Fibroblast of villous mesenchyme (primary cell): Measurements from ENCODE around the gene KLHL30. TPM values are rescaled to one million over a fixed set of nuclear protein-coding genes. Genes with fewer than 3 reads are reported as not detected.

ENCODE experiments used
- DNase-seq: peaks from one replicate; pipeline ENCODE4 v3.0.0-alpha.2; 2010; ENCODE audit warnings: low read depth
- H3K4me3 ChIP-seq: 2 replicates; pipeline ENCODE4 v1.5.1; 2011; ENCODE audit warnings: low read depth, mild to moderate bottlenecking, low read length
- total RNA-seq: library from RNA; depleted of rRNA; stranded (reverse); fragments of >200 nt; gene quantifications from 2 replicates; pipeline ENCODE4 v1.2.3, GENCODE V29; 2012
- TF ChIP-seq, protein P1 (sequence below): IDR thresholded peaks from 2 replicates; pipeline ENCODE4 v1.5.1; 2012; ENCODE audit warnings: low read depth, mild to moderate bottlenecking, low read length; ENCODE audit not compliant: insufficient read depth

KLHL30 gene
- total RNA-seq, 1 donor: 0.43 TPM

DNA sequence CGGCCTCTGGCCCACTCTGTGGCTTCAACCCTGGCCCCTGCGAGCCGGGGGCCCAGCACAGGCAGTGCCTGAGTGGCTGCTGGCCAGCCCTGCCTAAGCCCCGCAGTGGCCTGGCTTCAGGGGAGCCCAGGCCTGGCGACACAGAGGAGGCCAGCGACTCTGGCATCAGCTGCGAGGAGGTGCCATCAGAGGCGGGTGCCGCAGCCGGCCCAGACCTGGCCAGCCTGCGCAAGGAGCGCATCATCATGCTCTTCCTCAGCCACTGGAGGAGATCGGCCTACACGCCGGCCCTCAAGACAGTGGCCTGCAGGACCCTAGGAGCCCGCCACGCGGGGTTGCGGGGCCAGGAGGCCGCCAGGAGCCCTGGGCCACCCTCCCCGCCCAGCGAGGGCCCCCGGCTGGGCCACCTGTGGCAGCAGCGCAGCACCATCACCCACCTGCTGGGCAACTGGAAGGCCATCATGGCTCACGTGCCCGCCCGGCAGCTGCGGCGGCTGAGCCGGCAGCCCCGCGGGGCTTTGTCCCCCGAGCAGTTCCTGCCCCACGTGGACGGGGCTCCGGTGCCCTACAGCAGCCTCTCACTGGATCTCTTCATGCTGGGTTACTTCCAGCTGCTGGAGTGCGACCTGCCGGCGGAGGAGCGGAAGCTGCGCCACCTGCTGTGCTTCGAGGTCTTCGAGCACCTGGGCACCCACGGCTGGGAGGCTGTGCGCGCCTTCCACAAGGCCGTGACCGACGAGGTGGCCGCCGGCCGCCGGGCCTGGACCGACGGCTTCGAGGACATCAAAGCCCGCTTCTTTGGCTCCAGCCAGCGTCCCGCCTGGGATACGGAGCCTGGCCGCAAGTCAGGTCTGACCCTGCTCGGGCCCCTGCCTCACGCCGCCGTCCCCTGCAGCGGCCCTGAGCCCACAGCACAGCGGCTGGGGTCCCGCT lies 7.5 kb upstream of the KLHL30 start:
- no peak for DNase-seq
- TF ChIP-seq, protein P1, sequence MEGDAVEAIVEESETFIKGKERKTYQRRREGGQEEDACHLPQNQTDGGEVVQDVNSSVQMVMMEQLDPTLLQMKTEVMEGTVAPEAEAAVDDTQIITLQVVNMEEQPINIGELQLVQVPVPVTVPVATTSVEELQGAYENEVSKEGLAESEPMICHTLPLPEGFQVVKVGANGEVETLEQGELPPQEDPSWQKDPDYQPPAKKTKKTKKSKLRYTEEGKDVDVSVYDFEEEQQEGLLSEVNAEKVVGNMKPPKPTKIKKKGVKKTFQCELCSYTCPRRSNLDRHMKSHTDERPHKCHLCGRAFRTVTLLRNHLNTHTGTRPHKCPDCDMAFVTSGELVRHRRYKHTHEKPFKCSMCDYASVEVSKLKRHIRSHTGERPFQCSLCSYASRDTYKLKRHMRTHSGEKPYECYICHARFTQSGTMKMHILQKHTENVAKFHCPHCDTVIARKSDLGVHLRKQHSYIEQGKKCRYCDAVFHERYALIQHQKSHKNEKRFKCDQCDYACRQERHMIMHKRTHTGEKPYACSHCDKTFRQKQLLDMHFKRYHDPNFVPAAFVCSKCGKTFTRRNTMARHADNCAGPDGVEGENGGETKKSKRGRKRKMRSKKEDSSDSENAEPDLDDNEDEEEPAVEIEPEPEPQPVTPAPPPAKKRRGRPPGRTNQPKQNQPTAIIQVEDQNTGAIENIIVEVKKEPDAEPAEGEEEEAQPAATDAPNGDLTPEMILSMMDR: no peak
- H3K4me3 ChIP-seq: no peak overlapping the region

DNA sequence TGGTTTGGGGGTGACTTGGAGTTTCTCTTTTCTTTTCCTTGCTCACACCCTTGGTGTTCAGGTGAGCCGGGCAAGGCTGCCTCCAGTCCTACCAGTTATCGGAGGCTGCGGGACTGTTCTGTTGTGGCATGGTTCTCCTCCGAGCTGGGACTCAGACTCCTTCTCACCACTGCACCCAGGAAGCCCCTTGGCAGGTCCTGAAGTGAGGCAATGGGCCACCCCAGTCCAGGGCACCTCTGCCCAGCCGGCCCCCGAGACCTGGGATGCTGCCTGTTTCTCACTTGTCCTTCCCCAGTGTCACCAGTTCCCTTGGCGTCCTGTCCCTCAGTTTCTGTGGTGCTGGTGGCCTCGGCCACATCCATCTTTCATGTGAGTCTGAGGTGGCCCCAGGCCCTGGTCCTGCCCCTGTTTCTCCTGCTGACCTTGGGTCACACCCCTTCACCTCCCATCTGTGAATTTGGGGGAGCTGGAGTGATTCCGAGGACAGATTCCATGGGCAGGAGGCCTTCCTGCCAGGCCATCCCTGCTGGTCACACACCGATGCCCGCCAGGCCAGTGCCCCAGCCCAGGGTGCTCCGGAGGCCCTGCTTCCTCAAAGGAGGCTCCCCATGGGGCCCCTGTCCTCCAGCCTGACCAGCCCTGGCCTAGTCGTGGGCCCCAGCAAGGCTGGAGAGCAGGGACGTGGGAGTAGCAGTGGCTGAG lies 6.6 kb upstream of the KLHL30 start:
- no peak for DNase-seq
- no peak overlapping the region for H3K4me3 ChIP-seq
- TF ChIP-seq, protein P1: no peak

DNA sequence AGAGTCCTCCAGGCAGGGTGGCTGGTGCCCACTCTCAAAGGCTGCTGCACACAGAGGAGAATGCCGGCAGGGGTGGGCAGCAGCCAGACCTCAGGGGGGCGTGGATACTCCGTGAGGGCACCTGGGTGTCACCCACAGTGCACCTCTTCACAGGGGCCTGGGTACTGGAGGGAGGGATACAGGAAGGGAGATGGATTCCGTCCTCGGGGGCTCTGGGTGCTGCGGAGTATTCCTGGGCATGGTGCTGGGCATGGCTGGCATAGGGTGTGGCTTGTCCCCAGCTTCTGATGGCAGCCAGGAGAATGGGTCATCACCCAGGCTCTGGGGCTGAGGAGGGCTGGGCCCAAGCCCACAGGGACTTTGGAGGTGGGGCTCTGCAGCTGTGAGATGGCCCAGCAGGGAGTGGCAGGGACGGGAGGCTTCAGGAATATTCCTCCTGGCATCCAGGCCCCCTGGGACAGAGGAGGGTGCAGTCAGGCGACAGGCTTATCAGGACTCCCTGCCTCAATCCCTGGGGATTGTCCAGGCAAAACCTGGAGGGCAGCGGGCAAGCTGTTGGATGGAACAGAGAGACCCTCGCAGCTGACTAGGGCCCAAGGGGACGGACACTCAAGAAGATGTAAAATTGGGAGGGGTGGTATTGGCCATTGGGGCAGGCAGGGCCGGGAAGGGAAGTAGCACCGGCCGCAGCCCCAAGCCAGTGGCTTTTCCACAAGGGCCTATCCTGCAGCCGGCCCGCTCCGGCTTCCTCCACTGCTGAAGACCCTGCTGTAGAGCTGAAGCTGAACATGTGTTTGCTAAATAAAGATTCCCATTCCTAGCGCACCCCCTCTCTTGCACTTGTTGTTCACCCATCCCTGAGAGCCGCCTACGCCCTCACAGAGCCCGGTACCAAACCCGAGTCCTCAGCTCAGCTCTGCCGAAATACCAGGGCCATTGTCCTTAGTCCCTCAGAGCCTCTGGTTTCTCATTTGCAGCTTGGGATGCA lies 5.7 kb upstream of the KLHL30 start:
- DNase-seq: no peak
- TF ChIP-seq, protein P1: no peak
- no peak overlapping the region for H3K4me3 ChIP-seq

DNA sequence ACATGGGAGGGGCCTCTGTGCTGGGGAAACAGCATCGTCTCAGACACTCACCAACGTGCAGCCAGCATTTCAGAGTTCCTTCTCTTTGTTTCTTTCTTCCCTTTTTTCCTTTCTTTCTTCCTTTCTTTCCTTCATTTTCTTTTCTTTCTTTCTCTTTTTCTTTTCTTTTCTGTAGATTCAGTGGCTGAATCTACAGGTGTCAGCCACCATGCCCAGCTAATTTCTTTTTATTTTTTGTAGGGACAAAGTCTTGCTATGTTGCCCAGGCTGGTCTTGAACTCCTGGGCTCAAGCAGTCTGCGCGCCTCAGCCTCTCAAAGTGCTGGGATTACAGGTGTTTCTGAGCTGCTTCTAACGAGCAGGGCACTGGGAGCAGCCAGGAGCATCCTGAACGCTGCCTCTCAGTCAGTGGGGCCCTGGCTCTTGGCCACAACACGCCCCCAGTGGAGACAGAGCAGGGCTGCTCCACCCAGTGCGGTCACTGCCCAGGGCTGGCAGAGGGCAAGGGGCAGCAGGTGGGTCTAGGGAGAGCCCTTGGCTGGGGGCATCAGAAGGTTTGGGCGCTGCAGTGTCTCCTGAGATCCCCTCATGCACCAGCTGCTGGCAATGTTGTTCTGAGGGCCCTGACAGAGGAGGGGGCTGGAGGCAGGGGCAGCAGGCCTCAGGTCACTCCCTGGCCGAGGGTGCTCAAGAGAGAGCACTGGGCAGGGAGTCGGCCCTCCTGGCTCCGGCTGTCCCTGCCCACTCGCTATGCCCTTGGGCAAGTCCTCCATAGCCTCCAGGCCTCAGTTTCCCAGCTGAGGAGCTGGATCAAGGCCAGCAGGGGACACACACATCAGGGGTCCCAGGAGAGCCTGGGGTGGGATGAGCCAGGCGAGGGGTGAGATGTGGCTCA lies 4.7 kb upstream of the KLHL30 start:
- H3K4me3 ChIP-seq: no peak overlapping the region
- TF ChIP-seq, protein P1: no peak
- DNase-seq: no peak

DNA sequence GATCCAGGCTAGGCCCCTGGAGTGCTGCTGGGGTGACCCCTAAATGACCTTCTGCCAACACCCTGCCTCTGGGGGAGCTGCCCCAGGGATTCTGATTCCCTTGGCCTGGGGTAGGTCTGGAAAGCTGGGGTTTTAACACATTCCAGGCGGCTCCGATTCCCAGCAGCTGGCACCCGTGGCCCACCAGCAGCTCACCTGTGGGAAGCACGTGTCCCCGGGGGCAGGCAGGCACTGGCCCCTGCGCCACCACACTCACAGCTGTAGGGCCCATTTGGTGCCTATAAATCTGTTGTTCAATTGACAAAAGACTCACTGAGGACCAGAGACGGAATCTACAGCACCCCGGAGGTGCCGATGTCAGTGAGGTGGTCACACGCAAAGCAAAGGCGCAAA lies 4.1 kb upstream of the KLHL30 start:
- TF ChIP-seq, protein P1: no peak
- H3K4me3 ChIP-seq: no peak overlapping the region
- DNase-seq: no peak
